ENCODE data around the gene JADE2. TPM values are rescaled to one million over a fixed set of nuclear protein-coding genes. Genes with fewer than 3 reads are reported as not detected.

The JADE2 gene
- total RNA-seq, 1 experiment from 2014 or later: 18.4 TPM

DNA sequence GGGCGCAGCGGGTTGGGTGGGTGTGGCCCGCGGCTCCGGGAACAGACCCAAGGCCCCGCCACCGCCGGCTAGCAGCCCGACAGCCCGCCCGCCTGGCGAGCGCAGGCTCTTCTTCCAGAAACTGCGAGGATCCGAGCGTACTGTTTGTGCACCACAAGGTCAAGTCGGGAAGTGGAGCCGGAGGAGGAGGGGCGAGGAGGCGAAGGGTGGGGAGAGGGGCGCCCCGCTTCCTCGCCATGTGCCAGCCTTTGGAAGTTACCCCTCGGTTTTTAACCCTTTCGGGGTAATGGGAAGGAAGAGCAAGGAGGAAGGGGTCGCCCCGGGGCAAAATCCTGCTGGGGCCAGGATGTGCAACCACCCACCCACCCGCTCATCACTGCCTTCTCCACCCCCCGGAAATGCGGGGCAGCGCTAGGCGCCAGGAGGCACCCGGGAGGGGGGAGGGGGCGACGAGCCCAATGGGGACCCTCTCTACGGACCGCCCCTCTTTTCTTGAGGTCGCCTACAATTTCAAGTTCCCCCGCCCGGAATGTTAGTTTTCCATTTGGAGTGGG lies 1.1 kb upstream of the JADE2 start:
- Histone ChIP-seq H3K27ac (ENCODE audit: low read depth, low read length, poor library complexity, severe bottlenecking) (peak overlapping the region; percentile 68), H3K27me3 (replicated peaks; ENCODE audit: insufficient read depth, low read depth, low read length, poor library complexity) (no peaks in the 10 kb centered on the region), H3K9me3 (ENCODE audit: low read depth, low read length, poor library complexity, severe bottlenecking) (no peaks in the 10 kb centered on the region), H3K36me3 (ENCODE audit: insufficient read depth, low read length, poor library complexity, severe bottlenecking) (no peaks in the 10 kb centered on the region), H3K4me1 (ENCODE audit: insufficient read depth, low read length, poor library complexity, severe bottlenecking) (peaks cover 9% of the 10 kb centered on the region), H3K4me3 (ENCODE audit: low read depth, low read length, poor library complexity, severe bottlenecking) (peak overlapping the region; percentile 84)
- TF ChIP-seq EZH2 (IDR thresholded peaks at IDR 0.05; ENCODE audit: borderline replicate concordance, low read depth, low read length, poor library complexity, severe bottlenecking): no peak
- TF ChIP-seq, protein P1, sequence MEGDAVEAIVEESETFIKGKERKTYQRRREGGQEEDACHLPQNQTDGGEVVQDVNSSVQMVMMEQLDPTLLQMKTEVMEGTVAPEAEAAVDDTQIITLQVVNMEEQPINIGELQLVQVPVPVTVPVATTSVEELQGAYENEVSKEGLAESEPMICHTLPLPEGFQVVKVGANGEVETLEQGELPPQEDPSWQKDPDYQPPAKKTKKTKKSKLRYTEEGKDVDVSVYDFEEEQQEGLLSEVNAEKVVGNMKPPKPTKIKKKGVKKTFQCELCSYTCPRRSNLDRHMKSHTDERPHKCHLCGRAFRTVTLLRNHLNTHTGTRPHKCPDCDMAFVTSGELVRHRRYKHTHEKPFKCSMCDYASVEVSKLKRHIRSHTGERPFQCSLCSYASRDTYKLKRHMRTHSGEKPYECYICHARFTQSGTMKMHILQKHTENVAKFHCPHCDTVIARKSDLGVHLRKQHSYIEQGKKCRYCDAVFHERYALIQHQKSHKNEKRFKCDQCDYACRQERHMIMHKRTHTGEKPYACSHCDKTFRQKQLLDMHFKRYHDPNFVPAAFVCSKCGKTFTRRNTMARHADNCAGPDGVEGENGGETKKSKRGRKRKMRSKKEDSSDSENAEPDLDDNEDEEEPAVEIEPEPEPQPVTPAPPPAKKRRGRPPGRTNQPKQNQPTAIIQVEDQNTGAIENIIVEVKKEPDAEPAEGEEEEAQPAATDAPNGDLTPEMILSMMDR (conservative IDR thresholded peaks at IDR 0.05; ENCODE audit: low read depth, low read length): no peak
- intact Hi-C loops (cut with micrococcal nuclease; ENCODE audit: unreplicated experiment): loop anchor here (5.0 kb wide), 1 partner anchor 112 kb away; the partner anchor contains the start of gene CDKN2AIPNL
- ChIA-PET CTCF (interaction anchor here (0.6 kb wide), 1 partner anchor 75 kb away, joined by 5 read pairs; no protein-coding TSS in a partner anchor), POLR2A (ENCODE audit: low non-redundant PET) (no interaction called here)
- BruUV-seq (replicated peaks): no TSS peak
- peak; percentile 78 for DNase-seq (ENCODE audit: low spot score)

DNA sequence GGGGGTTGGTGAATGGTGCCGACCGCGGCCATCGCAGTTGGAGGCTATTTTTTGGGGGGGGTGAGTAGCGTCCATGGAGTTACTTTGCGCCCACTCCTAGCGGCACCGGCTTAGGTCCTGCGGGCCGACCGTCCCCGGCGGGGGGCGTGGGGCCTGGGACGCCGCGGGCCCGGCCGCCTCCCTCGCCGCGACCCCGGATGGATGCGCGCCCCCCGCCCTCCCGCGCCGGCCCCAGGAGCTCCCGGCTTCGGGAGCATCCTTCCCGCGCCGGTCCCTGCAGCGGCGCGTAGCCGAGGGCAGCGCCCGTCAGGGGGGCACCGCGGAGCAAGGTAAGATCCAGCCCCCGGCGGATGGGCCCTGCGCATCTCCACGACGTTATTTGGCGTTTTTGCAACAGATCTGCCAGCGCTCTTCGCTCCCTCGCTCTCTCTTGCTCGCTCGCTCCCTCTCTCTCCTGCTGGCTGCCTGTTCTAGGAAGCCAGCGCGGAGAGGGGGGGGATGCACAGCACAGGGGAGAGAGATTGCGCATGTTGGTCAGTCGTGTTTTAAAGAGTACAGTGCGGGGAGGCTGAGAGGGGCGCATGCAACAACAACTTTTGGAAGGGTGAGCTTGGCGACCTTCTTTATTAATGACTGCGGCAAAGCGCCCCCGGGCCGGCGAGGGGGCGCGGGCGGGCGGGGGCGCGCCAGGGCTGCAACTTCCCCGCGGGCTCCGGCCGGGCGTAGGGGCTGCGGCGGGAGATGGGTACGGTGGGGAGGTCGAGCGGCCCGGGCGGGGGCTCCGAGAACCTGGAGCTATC lies 413 bp downstream of the JADE2 start:
- ChIA-PET POLR2A (ENCODE audit: low non-redundant PET) (interaction anchor here (0.6 kb wide), 1 partner anchor 59 kb away, joined by 8 read pairs; no protein-coding TSS in a partner anchor), CTCF (interaction anchor here (0.6 to 0.7 kb wide), 2 partner anchors 34 to 45 kb away, joined by 3 to 6 read pairs; no protein-coding TSS in a partner anchor)
- Histone ChIP-seq H3K27ac (ENCODE audit: low read depth, low read length, poor library complexity, severe bottlenecking) (peak overlapping the region; percentile 68), H3K4me1 (ENCODE audit: insufficient read depth, low read length, poor library complexity, severe bottlenecking) (peaks cover 13% of the 10 kb centered on the region), H3K27me3 (replicated peaks; ENCODE audit: insufficient read depth, low read depth, low read length, poor library complexity) (no peaks in the 10 kb centered on the region), H3K9me3 (ENCODE audit: low read depth, low read length, poor library complexity, severe bottlenecking) (no peaks in the 10 kb centered on the region), H3K36me3 (ENCODE audit: insufficient read depth, low read length, poor library complexity, severe bottlenecking) (no peaks in the 10 kb centered on the region), H3K4me3 (ENCODE audit: low read depth, low read length, poor library complexity, severe bottlenecking) (peak overlapping the region; percentile 84)
- TF ChIP-seq, protein P1 (conservative IDR thresholded peaks at IDR 0.05; ENCODE audit: low read depth, low read length): no peak
- no peak for TF ChIP-seq EZH2 (IDR thresholded peaks at IDR 0.05; ENCODE audit: borderline replicate concordance, low read depth, low read length, poor library complexity, severe bottlenecking)
- DNase-seq (ENCODE audit: low spot score): peak; percentile 87
- BruUV-seq (replicated peaks): no TSS peak
- intact Hi-C loops (cut with micrococcal nuclease; ENCODE audit: unreplicated experiment): loop anchor here (5.0 kb wide), 2 partner anchors 59 to 211 kb away; partner anchors contain the start of gene CAMLG

DNA sequence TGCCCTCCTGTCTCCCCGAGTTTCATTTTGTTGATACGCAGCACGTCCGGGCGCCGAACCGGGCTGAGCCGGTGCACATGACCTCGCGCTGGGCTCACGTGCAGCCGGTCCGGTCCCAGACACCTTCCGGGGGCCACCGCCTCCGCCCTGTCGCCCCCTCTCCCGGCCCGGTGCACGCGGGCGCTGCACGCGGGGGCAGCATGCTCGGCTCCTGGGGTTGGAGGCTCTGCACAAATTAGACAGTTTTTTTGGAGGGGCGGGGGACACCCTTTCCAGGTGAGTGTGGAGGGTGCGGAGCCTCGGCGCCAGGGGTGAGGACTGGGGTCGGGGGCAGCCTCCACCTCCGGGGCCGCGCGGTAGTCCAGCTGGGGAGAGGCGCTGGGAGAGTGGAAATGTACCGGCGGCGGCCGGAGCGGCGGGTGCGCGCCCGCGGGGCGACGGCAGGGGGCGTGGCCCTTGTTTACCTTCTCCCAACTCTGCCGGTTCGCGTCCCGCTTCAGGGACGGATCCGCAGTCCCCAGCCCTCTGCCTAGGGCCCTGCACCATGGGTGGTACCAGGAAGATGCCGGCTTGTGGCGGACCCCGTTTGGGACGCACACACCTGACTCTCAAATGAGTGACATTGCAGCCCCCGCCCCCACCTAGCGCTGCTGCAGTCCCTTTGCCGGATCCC lies 1.1 kb downstream of the JADE2 start:
- peak overlapping the region; percentile 84 for H3K4me3 ChIP-seq (ENCODE audit: low read depth, low read length, poor library complexity, severe bottlenecking)
- POLR2A ChIA-PET (ENCODE audit: low non-redundant PET): no interaction called here
- H3K27ac ChIP-seq (ENCODE audit: low read depth, low read length, poor library complexity, severe bottlenecking): peak overlapping the region; percentile 68
- TF ChIP-seq, protein P1 (conservative IDR thresholded peaks at IDR 0.05; ENCODE audit: low read depth, low read length): peak; percentile 41
- no peak for TF ChIP-seq EZH2 (IDR thresholded peaks at IDR 0.05; ENCODE audit: borderline replicate concordance, low read depth, low read length, poor library complexity, severe bottlenecking)
- BruUV-seq (replicated peaks): no TSS peak
- peaks cover 13% of the 10 kb centered on the region for H3K4me1 ChIP-seq (ENCODE audit: insufficient read depth, low read length, poor library complexity, severe bottlenecking)
- no peaks in the 10 kb centered on the region for H3K36me3 ChIP-seq (ENCODE audit: insufficient read depth, low read length, poor library complexity, severe bottlenecking)
- DNase-seq (ENCODE audit: low spot score): no peak
- no peaks in the 10 kb centered on the region for H3K27me3 ChIP-seq (replicated peaks; ENCODE audit: insufficient read depth, low read depth, low read length, poor library complexity)
- intact Hi-C loops (cut with micrococcal nuclease; ENCODE audit: unreplicated experiment): loop anchor here (5.0 kb wide), 2 partner anchors 59 to 211 kb away; partner anchors contain the start of gene CAMLG
- H3K9me3 ChIP-seq (ENCODE audit: low read depth, low read length, poor library complexity, severe bottlenecking): no peaks in the 10 kb centered on the region
- CTCF ChIA-PET: interaction anchor here (0.5 to 1.5 kb wide), 7 partner anchors 14 to 325 kb away, joined by 3 to 6 read pairs (median 3); no protein-coding TSS in a partner anchor

Data from A673 (cell line).